GM18861 (cell line): Measurements from ENCODE around the gene RCC2.
"Not testable (repeated sequence)": the region's sequence is repeated elsewhere in the genome, so short reads cannot be mapped to it uniquely, and the experiment has no call there.

ENCODE experiments used
- ATAC-seq: cut with Tn5 transposase; IDR thresholded peaks from one replicate; pipeline ENCODE4 v1.9.1; 2021; ENCODE audit not compliant: unreplicated experiment

RCC2 gene

GRCh38 chr1:17422461-17422860, 17.0 kb downstream of the RCC2 start:
- ATAC-seq: no peak

DNA sequence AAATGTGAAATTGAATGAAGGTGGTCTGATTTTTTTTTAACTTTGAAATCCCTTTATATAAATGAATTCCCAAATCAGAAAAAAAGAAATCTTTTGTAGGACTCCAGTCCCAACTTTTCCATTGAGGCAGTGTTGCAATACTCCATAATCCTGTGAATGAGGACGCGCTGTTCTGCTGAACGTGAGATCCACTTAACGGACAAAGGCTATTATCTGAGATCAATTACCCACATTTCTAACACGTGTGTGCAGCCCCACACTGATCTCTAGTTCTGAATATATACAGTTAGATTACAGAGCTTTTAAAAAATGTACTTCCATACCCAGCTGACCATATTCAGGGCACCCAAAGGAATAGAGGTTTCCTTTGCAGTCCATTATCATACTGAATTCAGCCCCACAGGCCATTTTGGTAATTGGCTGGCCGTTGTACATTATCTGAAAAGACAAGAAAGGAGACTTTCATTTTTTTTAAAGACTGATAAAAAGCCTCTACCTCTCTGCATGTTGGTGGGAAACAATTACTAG, 19.0 kb downstream of the RCC2 start:
- ATAC-seq: no peak

DNA sequence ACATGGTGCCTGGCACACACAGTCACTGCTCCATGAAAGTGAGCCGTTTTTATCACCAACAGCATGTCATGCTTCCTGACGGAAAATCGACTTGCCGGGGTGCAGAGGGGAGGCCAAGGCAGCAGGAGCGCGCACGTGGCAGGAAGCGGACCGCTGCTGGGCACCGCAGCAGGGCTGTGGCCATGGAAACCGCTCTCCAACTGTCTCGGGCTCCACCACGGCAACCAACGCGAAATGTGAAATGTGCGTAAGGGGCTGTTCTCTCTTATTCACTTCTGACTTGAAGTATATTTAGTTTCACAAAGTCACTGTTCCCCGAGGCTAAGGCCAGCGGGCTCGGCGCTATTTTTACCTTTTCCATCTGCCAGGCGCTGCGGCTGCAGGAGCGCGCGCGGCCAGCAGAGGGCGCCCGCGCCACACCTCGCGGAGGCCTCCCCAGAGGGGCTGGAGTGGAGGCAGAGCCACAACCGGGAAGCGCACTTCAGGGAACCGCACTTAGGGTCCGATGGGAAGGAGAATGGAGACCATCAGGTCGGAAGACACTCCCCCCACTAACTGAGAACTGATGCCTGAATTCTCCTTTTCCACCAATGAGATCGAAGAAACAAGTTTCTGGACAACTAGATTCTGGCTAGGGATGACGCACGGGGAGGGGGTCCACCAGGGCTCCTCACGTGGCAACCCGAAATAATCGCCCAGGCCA, 19.7 kb downstream of the RCC2 start:
- ATAC-seq: no peak

DNA sequence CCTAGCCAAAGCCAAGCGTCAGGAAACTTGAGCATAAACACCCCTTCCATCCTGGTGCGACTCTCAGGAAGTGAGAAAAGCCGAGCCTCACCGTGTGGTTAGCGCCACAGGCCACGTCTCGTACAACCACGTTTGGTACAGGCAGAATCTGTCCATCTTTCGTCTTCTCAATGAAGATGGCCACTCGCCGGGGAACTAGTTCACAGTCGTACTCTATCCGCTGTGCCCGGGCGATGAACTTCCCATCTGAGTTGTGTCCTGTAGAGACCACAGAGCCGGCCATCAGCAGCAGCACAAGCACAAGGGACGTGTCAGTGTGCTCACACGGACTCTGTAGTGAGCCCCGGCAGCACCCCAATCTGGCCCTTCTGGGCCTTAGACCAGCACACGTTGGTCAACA, 23.1 kb downstream of the RCC2 start:
- ATAC-seq: no peak

GRCh38 chr1:17414022-17414421, 25.5 kb downstream of the RCC2 start:
- no peak for ATAC-seq

DNA sequence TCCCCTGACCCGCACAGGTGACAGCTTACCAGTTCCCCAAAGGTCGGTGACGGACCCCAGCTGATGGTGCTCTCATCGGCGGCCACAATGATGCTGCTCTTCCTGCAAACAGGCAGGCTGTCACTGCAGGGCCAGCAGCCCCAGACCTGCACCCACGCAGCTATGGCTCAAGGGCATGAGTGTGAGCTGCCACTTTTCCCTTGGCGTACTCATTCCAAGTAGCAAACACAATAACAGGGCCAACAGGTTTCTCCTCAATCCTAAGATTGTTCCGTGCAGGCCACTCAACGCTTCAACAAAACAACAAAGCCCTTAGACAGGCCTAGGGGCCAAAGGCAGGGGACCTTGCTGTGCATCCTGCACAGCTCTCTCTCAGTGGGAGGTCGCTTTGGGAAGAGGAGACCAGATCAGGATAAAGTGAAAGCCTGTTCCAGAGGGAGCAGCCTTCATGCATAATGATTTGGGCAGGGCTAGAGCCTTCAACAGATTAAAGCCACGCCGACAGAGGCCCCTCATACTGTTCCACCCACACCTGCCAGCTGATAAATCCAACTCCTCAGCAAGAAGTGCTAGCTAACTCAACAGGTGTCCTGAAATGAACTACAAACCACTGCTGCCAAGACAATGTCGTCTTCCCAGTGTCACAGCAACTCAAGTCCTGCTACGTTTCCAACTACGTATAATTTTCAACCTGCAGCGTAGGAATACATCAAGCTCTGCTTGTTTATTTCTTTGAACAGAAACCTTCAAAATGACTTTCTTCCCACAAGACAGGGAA, 27.2 kb downstream of the RCC2 start:
- ATAC-seq: no peak

DNA sequence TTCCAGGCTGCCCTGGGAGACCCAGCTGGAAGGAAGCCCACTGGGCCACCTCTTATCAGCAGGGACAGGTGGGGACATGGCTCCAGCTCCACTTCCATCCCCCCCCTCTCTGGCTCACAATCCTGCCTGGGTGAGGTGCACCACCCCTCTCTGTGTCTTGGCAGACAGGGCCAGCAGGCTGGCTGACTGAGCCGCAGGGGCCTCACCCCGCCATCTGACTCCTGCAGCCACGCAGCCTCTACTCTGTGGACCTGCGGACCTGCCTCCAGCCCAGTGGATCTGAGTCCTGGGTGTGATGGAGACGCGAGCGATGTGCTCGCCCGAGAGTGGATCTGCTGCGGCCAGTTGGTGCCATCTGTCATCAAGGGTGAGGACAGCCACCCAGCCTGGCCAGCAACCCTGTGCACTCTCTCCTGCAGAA, 30.1 kb downstream of the RCC2 start:
- ATAC-seq: no peak

- not testable (repeated sequence) for ATAC-seq
Observed at GRCh38 chr1:17407786-17408514, 31.5 kb downstream of the RCC2 start.

DNA sequence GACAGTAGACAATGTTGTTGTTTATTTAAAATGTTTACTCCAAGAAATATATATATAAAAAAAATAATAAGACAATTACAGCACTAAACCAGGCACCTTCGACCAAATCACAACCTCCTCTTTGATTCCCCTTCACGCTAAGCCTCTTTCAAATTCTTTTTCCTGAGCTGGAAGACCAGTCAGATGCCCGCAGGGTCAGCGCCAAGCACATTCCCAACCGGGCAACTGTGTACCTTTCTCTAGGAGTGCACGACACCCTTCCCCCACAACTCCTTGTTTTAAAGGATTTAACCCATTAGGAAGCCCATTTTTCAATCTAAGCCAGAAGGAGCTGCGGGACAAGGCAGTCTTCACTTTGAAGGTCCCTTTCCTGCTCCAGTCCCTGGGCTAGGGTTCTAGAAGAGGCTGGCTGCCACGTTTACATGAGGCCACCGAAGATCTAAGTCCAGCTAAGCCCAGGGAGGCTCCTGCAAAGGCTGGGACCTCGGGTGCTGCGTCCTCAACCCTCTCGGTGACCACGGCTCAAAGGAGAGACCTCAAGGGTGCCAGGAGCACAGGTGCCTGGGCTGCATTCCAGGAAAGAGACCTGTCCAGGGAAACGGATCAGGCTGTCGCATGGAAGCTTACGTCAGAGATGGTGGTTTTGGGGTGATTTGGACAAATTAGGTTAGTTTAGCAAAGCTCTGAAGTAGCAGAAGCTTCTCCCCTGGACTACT, 32.6 kb downstream of the RCC2 start:
- ATAC-seq: not testable (repeated sequence)

DNA sequence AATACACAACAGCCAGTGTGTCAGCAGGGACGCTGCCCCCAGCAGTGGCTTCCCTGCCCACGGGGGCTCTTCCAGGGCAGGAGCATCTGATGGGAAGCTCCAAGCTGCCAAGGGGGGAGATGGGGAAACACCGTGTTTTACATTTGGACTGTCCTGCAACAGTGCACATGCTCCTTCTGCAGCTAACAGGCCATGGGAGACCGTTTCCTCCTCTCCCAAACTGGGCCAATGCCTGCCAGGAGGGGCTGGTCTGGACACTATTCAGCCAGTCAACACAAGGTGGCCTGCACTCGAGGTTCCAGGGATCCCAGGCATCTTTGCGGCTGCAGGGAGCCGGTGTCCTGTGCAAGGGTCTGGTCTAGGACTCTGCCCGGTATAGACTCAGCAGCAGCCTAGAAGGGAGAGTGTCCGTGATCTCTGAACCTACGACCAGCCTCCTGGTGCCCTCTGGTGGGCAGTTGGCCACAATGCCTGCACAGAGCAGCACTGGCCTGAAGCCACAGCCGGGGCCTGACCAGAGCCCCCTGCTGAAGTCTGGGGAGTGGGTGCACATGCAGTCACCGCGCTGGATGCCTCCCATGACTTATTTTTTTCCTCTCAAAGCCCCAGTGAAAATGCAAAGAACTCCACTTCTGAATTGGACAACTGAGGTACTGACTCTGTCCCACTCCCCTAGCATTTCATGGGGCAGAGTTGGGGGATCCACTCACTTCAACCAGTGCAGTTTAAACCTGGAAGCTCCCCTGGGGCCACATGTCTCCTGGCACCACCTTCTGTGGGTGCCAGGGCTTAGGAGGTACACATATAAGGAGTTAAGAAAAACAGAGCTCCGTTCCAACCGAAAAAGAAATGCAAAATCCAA, 33.3 kb downstream of the RCC2 start:
- no peak for ATAC-seq

DNA sequence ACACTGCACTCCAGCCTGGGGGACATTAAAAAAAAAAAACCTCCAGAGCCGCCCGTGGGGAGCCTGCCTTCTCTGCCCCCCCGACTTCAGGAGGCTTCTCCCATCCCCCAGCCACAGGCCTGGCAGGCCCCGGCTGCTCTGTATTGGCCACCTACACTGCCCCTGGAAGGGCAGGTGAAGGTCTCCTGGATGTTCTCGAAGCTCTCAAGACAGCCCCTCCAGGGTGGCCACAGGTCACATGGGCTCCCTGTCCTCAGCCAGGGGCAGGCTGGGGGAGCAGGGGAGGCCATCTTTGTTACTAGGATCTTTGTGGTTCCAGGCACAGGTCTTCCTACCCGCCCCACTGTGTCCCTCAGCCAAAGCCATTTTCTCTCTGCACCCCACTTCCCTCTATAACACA, 34.7 kb downstream of the RCC2 start:
- no peak for ATAC-seq

DNA sequence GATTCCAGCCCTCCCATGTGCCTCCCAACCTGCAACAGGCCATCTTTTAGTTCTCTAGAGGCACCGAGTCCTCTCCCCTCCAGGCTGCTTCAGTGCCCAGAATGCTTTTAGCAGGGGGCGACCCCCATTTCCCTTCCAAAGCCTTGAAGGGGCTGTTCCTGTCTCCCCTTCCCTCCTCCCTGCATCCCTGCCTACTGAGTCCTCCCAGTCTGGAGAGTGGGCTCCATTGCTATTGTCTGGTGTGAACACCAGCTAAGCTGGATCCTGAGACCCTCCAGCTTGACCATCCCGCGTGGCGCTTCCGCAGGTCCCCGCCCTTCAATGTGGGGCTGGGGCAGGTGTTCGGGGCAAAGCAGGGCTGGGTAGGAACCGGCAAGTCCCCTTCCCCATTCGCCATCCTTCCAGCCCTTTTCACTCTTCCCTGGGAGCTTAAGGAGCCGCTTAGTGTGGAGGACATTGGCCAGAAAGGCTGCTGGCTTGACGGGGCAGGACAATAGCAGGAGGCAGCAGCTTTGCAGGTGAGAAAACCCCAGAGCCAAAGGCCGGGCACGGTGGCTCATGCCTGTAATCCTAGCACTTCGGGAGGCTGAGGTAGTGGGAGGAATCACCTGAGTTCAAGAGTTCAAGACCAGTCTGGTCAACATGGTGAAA, 35.3 kb downstream of the RCC2 start:
- ATAC-seq: no peak

- ATAC-seq: no peak
Observed at GRCh38 chr1:17403081-17403480, 36.4 kb downstream of the RCC2 start.

DNA sequence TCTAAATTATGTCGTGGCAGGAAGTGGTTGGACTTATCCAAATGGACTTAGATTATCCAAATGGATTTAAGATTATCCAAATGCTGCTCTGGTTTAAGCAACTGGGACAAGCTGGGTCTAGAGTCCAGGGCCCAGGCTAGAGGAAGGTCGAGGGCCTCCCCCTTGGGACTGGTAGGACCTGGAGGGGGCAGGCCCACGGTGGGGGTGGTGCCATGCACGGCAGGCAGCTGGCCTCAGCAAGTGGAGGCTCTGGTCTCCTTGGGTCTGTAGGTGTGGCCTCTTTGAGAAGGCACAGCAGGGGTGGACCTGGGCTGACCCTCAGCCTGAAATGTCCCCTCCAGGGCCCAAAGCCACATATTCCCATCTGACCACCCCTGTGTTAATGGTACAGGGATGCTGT, 37.6 kb downstream of the RCC2 start:
- no peak for ATAC-seq

- ATAC-seq: no peak
Observed at GRCh38 chr1:17400725-17401341, 38.6 kb downstream of the RCC2 start.

- ATAC-seq: no peak
Observed at GRCh38 chr1:17397910-17398695, 41.4 kb downstream of the RCC2 start.

GRCh38 chr1:17393230-17393629, 46.2 kb downstream of the RCC2 start:
- ATAC-seq: no peak

DNA sequence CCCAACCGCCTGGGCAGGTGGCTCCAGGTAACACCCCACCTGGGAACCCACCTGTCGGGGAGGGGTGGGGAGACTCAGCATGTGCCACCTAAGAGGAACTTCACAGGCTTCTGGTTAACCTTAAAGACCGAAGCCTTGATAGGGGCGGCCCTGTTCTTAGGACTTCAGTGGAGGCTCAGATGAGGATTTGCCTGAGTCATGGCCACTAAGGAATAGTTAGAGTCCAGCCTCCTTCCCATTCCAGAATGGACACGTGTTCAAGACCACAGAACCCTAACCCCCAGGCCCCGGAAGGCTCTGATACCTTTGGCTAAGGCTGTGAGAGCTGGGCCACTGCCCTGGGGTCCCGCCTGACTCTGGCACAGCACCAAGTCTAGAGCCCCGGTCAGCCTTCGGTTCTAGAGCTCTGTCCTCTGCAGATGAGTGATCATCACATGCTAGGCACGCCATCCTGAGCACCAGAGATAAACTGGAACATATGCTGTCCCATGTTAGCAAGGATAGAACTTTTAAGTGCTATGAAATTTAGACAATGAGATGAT, 47.2 kb downstream of the RCC2 start:
- ATAC-seq: no peak
